Panc1 (cell line): ENCODE data around the gene GUCY1A2. TPM values are rescaled to one million over a fixed set of nuclear protein-coding genes. Genes with fewer than 3 reads are reported as not detected.

Source experiments
- ATAC-seq: fragments of 200-7000 bp; cut with Tn5 transposase; 2 replicates; pipeline ENCODE4 v1.9.1; 2020; ENCODE audit warnings: mild to moderate bottlenecking, moderate library complexity
- BruUV-seq: library from RNA; stranded (reverse); fragments of 400-500 nt; replicated peaks from 2 replicates; lab custom pipeline; 2021; lab: Mats Ljungman, UMichigan
- CTCF ChIA-PET: fragments of 300-600 bp; sonication (Branson Sonifier 250); formaldehyde crosslinking; loops from one replicate; lab custom pipeline; 2022; ENCODE audit warnings: antibody characterized with exemption; lab: Charles Lee
- POLR2A ChIA-PET: fragments of 300-600 bp; sonication (Branson Sonifier 250); formaldehyde crosslinking; loops from one replicate; lab custom pipeline; 2022; ENCODE audit warnings: antibody characterized with exemption; lab: Charles Lee
- DNase-seq: peaks from one replicate; pipeline ENCODE4 v3.0.0-alpha.2; 2010; ENCODE audit warnings: low read depth, low spot score
- H3K27ac ChIP-seq: 2 replicates; pipeline ENCODE4 v1.5.1; 2011; ENCODE audit warnings: mild to moderate bottlenecking, low read length, inconsistent platforms
- H3K27me3 ChIP-seq: fragments of 200-500 bp; sonication (Bioruptor generic); 2 replicates; pipeline ENCODE4 v1.6.0; 2014; ENCODE audit warnings: low read length, inconsistent platforms; ENCODE audit not compliant: control insufficient read depth, insufficient read depth
- H3K36me3 ChIP-seq: fragments of 200-500 bp; sonication (Bioruptor generic); 2 replicates; pipeline ENCODE4 v1.5.1; 2014; ENCODE audit warnings: inconsistent platforms, mild to moderate bottlenecking, low read length, moderate library complexity; ENCODE audit not compliant: control insufficient read depth, insufficient read depth
- H3K4me1 ChIP-seq: 2 replicates; pipeline ENCODE4 v1.5.1; 2011; ENCODE audit warnings: inconsistent platforms, mild to moderate bottlenecking, low read length, moderate library complexity; ENCODE audit not compliant: control insufficient read depth, insufficient read depth
- H3K4me3 ChIP-seq, 2 experiments: 2 replicates each; pipeline ENCODE4 v1.5.1; 2011 to 2012; ENCODE audit warnings: low read depth in 2 of 2, low read length in 2 of 2, mild to moderate bottlenecking in 2 of 2, inconsistent platforms in 1 of 2, moderate library complexity in 1 of 2
- H3K9me3 ChIP-seq: fragments of 200-500 bp; sonication (Bioruptor generic); 2 replicates; pipeline ENCODE4 v1.5.1; 2014; ENCODE audit warnings: low read depth, mild to moderate bottlenecking, inconsistent platforms, low read length, moderate library complexity; ENCODE audit not compliant: control insufficient read depth, insufficient read depth
- POLR2AphosphoS5 ChIP-seq: IDR thresholded peaks from 2 replicates; pipeline ENCODE4 v1.6.1; 2012; ENCODE audit warnings: mild to moderate bottlenecking, low read depth, low read length, moderate library complexity
- SIN3A ChIP-seq: IDR thresholded peaks from 2 replicates; pipeline ENCODE4 v1.6.1; 2012; ENCODE audit warnings: low read depth, mild to moderate bottlenecking, low read length, moderate library complexity, borderline replicate concordance; ENCODE audit not compliant: insufficient read depth
- TCF7L2 ChIP-seq: IDR thresholded peaks from 2 replicates; pipeline ENCODE4 v1.6.1; 2011; ENCODE audit warnings: mild to moderate bottlenecking, low read depth, low read length, inconsistent platforms
- in situ Hi-C: cut with HindIII; loops from 2 replicates; pipeline ENCODE4 v1.10.0; 2016; ENCODE audit warnings: low sequenced_read_pairs, low pct_unique_long_range_greater_than_20kb
- intact Hi-C: fragments of 100-400 bp; cut with micrococcal nuclease; formaldehyde crosslinking; loops from one replicate; pipeline ENCODE4 v1.10.0; 2022; ENCODE audit not compliant: unreplicated experiment
- total RNA-seq: library from RNA; stranded (reverse); gene quantifications from one replicate; pipeline ENCODE4 v1.2.1, GENCODE V29; 2021; ENCODE audit not compliant: unreplicated experiment
- TF ChIP-seq, protein P1 (sequence below): fragments of 450-650 bp; IDR thresholded peaks from 2 replicates; pipeline ENCODE4 v1.5.1; 2017; ENCODE audit warnings: mild to moderate bottlenecking
- TF ChIP-seq, protein P2 (sequence below), 2 experiments: IDR thresholded peaks; 2 replicates each; pipeline ENCODE4 v1.6.1; 2011 to 2012; ENCODE audit warnings: low read depth in 2 of 2, control low read depth in 1 of 2, low read length in 1 of 2, mild to moderate bottlenecking in 1 of 2, moderate library complexity in 1 of 2; ENCODE audit not compliant: insufficient read depth in 1 of 2

Gene GUCY1A2
- total RNA-seq, 1 experiment from 2014 or later: 1.9 TPM

DNA sequence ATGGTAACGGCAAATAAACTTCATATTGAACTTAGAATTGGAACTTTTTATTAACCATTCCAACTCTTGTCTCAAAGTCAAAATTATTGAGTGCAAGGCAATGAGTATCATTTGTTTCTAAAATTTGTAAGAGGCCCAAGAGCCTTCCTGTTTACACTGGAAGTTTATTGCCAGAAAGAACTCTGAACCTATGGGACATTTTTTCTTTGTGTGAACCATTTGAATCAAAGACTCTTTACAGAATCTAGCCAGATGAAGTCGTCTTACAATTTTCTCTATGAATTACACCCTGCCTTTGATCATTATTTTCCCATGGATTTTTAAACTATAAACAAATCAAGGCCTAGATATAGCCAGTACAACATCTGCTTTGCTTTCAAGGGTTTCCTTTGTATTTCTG, 2.3 kb upstream of the GUCY1A2 start:
- H3K36me3 ChIP-seq: no peaks in the 10 kb centered on the region
- no peak overlapping the region for H3K4me3 ChIP-seq
- in situ Hi-C loops: no loop called here
- no peak overlapping the region for H3K27ac ChIP-seq
- no TSS peak for BruUV-seq
- DNase-seq (no peak), ATAC-seq (no peak)
- no peaks in the 10 kb centered on the region for H3K9me3 ChIP-seq
- peaks cover 5% of the 10 kb centered on the region for H3K4me1 ChIP-seq
- ChIA-PET POLR2A (no interaction called here), CTCF (no interaction called here)
- TF ChIP-seq SIN3A (no peak), TCF7L2 (no peak), POLR2AphosphoS5 (no peak)
- TF ChIP-seq, protein P1, sequence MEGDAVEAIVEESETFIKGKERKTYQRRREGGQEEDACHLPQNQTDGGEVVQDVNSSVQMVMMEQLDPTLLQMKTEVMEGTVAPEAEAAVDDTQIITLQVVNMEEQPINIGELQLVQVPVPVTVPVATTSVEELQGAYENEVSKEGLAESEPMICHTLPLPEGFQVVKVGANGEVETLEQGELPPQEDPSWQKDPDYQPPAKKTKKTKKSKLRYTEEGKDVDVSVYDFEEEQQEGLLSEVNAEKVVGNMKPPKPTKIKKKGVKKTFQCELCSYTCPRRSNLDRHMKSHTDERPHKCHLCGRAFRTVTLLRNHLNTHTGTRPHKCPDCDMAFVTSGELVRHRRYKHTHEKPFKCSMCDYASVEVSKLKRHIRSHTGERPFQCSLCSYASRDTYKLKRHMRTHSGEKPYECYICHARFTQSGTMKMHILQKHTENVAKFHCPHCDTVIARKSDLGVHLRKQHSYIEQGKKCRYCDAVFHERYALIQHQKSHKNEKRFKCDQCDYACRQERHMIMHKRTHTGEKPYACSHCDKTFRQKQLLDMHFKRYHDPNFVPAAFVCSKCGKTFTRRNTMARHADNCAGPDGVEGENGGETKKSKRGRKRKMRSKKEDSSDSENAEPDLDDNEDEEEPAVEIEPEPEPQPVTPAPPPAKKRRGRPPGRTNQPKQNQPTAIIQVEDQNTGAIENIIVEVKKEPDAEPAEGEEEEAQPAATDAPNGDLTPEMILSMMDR: no peak
- TF ChIP-seq, protein P2, sequence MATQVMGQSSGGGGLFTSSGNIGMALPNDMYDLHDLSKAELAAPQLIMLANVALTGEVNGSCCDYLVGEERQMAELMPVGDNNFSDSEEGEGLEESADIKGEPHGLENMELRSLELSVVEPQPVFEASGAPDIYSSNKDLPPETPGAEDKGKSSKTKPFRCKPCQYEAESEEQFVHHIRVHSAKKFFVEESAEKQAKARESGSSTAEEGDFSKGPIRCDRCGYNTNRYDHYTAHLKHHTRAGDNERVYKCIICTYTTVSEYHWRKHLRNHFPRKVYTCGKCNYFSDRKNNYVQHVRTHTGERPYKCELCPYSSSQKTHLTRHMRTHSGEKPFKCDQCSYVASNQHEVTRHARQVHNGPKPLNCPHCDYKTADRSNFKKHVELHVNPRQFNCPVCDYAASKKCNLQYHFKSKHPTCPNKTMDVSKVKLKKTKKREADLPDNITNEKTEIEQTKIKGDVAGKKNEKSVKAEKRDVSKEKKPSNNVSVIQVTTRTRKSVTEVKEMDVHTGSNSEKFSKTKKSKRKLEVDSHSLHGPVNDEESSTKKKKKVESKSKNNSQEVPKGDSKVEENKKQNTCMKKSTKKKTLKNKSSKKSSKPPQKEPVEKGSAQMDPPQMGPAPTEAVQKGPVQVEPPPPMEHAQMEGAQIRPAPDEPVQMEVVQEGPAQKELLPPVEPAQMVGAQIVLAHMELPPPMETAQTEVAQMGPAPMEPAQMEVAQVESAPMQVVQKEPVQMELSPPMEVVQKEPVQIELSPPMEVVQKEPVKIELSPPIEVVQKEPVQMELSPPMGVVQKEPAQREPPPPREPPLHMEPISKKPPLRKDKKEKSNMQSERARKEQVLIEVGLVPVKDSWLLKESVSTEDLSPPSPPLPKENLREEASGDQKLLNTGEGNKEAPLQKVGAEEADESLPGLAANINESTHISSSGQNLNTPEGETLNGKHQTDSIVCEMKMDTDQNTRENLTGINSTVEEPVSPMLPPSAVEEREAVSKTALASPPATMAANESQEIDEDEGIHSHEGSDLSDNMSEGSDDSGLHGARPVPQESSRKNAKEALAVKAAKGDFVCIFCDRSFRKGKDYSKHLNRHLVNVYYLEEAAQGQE (IDR thresholded peaks at IDR 0.05; ENCODE audit: insufficient read depth in 1 of 2, low read depth in 2 of 2, low read length in 1 of 2): no peak
- intact Hi-C loops: no loop called here
- peaks cover 27% of the 10 kb centered on the region for H3K27me3 ChIP-seq

DNA sequence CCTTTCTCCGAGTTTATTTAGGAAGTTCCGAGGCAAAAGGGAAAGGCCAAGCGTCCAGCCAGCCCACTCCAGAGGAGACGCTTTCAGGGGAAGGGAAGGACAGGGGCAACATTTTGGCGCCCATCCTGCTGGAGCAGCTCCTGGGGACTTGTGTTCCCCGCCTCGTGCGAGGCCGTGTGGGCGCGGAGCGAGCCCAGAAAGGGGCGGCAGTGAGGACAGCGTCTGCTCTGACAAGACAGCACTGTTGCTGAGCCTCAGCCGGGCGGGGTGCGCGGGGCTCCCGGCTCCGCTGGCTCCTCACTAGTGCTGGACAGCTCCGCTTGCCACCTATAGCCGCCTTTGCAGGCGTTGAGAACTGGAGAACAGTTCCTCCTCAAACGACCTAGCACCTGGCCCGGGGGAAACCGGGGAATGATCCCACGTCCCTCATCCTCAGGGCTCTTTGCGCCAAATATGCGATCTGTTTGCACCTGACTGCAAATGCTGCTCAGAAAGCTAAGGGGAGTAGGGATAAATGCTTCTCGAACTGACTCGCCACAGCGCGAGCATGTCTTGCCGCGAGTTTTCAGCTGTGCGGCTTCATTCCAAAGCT, 722 bp upstream of the GUCY1A2 start:
- peak; percentile 87 for ATAC-seq
- Histone ChIP-seq H3K4me1 (peaks cover 5% of the 10 kb centered on the region), H3K4me3 (peak overlapping the region; percentile 41 to 54), H3K27me3 (peaks cover 27% of the 10 kb centered on the region), H3K36me3 (no peaks in the 10 kb centered on the region), H3K9me3 (no peaks in the 10 kb centered on the region), H3K27ac (no peak overlapping the region)
- in situ Hi-C loops (no loop called here), intact Hi-C loops (loop anchor here (5.0 kb wide), 1 partner anchor 297 kb away; no protein-coding TSS in a partner anchor)
- no peak for DNase-seq
- POLR2A ChIA-PET: no interaction called here
- no TSS peak for BruUV-seq
- CTCF ChIA-PET: no interaction called here
- TF ChIP-seq, protein P2 (IDR thresholded peaks at IDR 0.05; ENCODE audit: insufficient read depth in 1 of 2, low read depth in 2 of 2, low read length in 1 of 2): peak; percentile 98 to 99
- no peak for TF ChIP-seq SIN3A
- TF ChIP-seq, protein P1: no peak
